H54 (cell line): ENCODE data around the gene SGCA.

Experiments used
- DNase-seq: peaks from one replicate; pipeline ENCODE4 v3.0.0; 2011; ENCODE audit warnings: low spot score, mixed read lengths; ENCODE audit not compliant: insufficient read length
- FAIRE-seq: peaks from 3 replicates; lab custom pipeline; 2011; peaks lifted over from hg19 to GRCh38; lab: Jason Lieb, UNC
- POLR2A ChIP-seq: IDR thresholded peaks from 2 replicates; pipeline ENCODE4 v1.6.1; 2011; ENCODE audit warnings: low read depth, mild to moderate bottlenecking, low read length

SGCA gene

GRCh38 chr17:50198026-50198669 lies 32.3 kb downstream of the SGCA start:
- no peak for TF ChIP-seq POLR2A
- DNase-seq (peak; percentile 57), FAIRE-seq (no peak)

- FAIRE-seq (no peak), DNase-seq (no peak)
- no peak for TF ChIP-seq POLR2A
These were observed 33.5 kb downstream of the SGCA start for GRCh38 chr17:50199211-50199802.

- no peak for FAIRE-seq
- peak; percentile 96 for DNase-seq
- no peak for TF ChIP-seq POLR2A
These were observed 34.1 kb downstream of the SGCA start for GRCh38 chr17:50199803-50200456.

- TF ChIP-seq POLR2A = peak; percentile 17; the same call in 1 of the 2 replicates
- peak; percentile 94 for DNase-seq
- FAIRE-seq = no peak
These were observed 34.9 kb downstream of the SGCA start for GRCh38 chr17:50200457-50201275.

GRCh38 chr17:50201276-50201854 lies 35.6 kb downstream of the SGCA start, which contains the start of gene COL1A1:
COL1A1 (minus strand) TSS chr17:50201631; CDS start chr17:50201513, 118 bp downstream.
- FAIRE-seq = no peak
- no peak for DNase-seq
- TF ChIP-seq POLR2A = peak; percentile 100

- FAIRE-seq (no peak), DNase-seq (no peak)
- TF ChIP-seq POLR2A = no peak
These were observed 37.3 kb downstream of the SGCA start for GRCh38 chr17:50203086-50203485.

GRCh38 chr17:50203604-50204345 lies 38.0 kb downstream of the SGCA start:
- no peak for FAIRE-seq
- no peak for DNase-seq
- no peak for TF ChIP-seq POLR2A

GRCh38 chr17:50204431-50204830 lies 38.6 kb downstream of the SGCA start:
- FAIRE-seq = no peak

GRCh38 chr17:50205111-50205962 lies 39.5 kb downstream of the SGCA start:
- TF ChIP-seq POLR2A = no peak
- FAIRE-seq = no peak
- no peak for DNase-seq

More at GRCh38 chr17:50204431-50204830, 38.6 kb downstream of the SGCA start:
- TF ChIP-seq POLR2A = no peak
- no peak for DNase-seq

GRCh38 chr17:50205963-50206505 lies 40.2 kb downstream of the SGCA start:
- DNase-seq (no peak), FAIRE-seq (no peak)
- no peak for TF ChIP-seq POLR2A

GRCh38 chr17:50206604-50207293 lies 40.9 kb downstream of the SGCA start:
- TF ChIP-seq POLR2A = no peak
- DNase-seq (no peak), FAIRE-seq (no peak)

GRCh38 chr17:50207315-50207714 lies 41.5 kb downstream of the SGCA start:
- no peak for FAIRE-seq
- DNase-seq = no peak
- TF ChIP-seq POLR2A = no peak
